HepG2 (cell line): ENCODE measurements around the gene ARID5B. TPM values are rescaled to one million over a fixed set of nuclear protein-coding genes. Genes with fewer than 3 reads are reported as not detected.

ENCODE experiments used
- ATAC-seq: fragments of 200-7000 bp; cut with Tn5 transposase; 3 replicates; pipeline ENCODE4 v1.9.1; 2020; ENCODE audit warnings: mild to moderate bottlenecking, moderate library complexity
- BruUV-seq: library from RNA; stranded (reverse); fragments of 400-500 nt; replicated peaks from 2 replicates; lab custom pipeline; 2021; lab: Mats Ljungman, UMichigan
- CTCF ChIA-PET: fragments of 300-600 bp; formaldehyde crosslinking; extraction: SDS; loops from one replicate; lab custom pipeline; 2021; ENCODE audit warnings: low total read pairs, inconsistent platforms, low intra/inter-chr PET ratio; lab: Yijun Ruan, JAX
- POLR2A ChIA-PET: fragments of 350-600 bp; sonication (Branson Sonifier 250); formaldehyde crosslinking; loops from one replicate; lab custom pipeline; 2020; ENCODE audit warnings: antibody characterized with exemption, inconsistent platforms; lab: Yijun Ruan, JAX
- DNase-seq: peaks from one replicate; pipeline ENCODE4 v3.0.0-alpha.2; 2015; ENCODE audit warnings: low spot score
- FAIRE-seq: peaks from 3 replicates; lab custom pipeline; 2011; peaks lifted over from hg19 to GRCh38; lab: Jason Lieb, UNC
- H2AFZ ChIP-seq: one replicate; pipeline ENCODE4 v1.6.1; 2011; ENCODE audit warnings: low read length, inconsistent platforms
- H3K27ac ChIP-seq: fragments of 300-600 bp; 3 replicates; pipeline ENCODE4 v1.8.0; 2011; ENCODE audit warnings: mixed run types, mild to moderate bottlenecking, mixed read lengths, low read length, inconsistent platforms; ENCODE audit not compliant: insufficient read depth; ENCODE audit errors: extremely low read length
- H3K27me3 ChIP-seq, 2 experiments: fragments of 200-600 bp in 1 of 2; 2 replicates in 1 of 2; 3 replicates in 1 of 2; pipeline versions ENCODE4 v1.6.0 to v1.8.0; 2011; ENCODE audit warnings: low read length in 2 of 2, mild to moderate bottlenecking in 2 of 2, moderate library complexity in 2 of 2, inconsistent platforms in 1 of 2; ENCODE audit not compliant: insufficient read depth in 2 of 2, control insufficient read depth in 1 of 2
- H3K36me3 ChIP-seq, 2 experiments: fragments of 200-600 bp in 1 of 2; replicated peaks in 1 of 2; 2 replicates in 1 of 2; 3 replicates in 1 of 2; pipeline versions ENCODE4 v1.5.1 to v1.8.0; 2011; ENCODE audit warnings: low read length in 2 of 2, inconsistent platforms in 1 of 2; ENCODE audit not compliant: insufficient read depth in 2 of 2, control insufficient read depth in 1 of 2
- H3K4me1 ChIP-seq: 2 replicates; pipeline ENCODE4 v1.5.1; 2012; ENCODE audit warnings: low read length, inconsistent platforms; ENCODE audit not compliant: insufficient read depth
- H3K4me2 ChIP-seq: 2 replicates; pipeline ENCODE4 v1.6.0; 2011; ENCODE audit warnings: low read depth, low read length, inconsistent platforms
- H3K4me3 ChIP-seq, 3 experiments: fragments of 200-600 bp in 1 of 3; sonication (generic), shearing (Covaris generic) in 1 of 3; replicated peaks in 1 of 3; 2 replicates each; pipeline ENCODE4 v1.5.1; 2011 to 2016; ENCODE audit warnings: low read length in 3 of 3, inconsistent platforms in 2 of 3, low read depth in 2 of 3, mild to moderate bottlenecking in 2 of 3, control low read depth in 1 of 3, mixed read lengths in 1 of 3; ENCODE audit not compliant: insufficient read depth in 1 of 3
- H3K79me2 ChIP-seq: one replicate; pipeline ENCODE4 v1.6.1; 2011; ENCODE audit warnings: low read length, inconsistent platforms; ENCODE audit not compliant: insufficient read depth
- H3K9ac ChIP-seq: 2 replicates; pipeline ENCODE4 v1.6.0; 2011; ENCODE audit warnings: mild to moderate bottlenecking, low read depth, low read length, inconsistent platforms; ENCODE audit not compliant: insufficient read depth
- H3K9me3 ChIP-seq: 2 replicates; pipeline ENCODE4 v1.5.1; 2012; ENCODE audit warnings: mild to moderate bottlenecking, low read length
- H4K20me1 ChIP-seq: 2 replicates; pipeline ENCODE4 v1.6.0; 2011; ENCODE audit warnings: inconsistent platforms, mild to moderate bottlenecking, low read length, moderate library complexity; ENCODE audit not compliant: insufficient read depth
- ELF3 ChIP-seq: IDR thresholded peaks from 2 replicates; pipeline ENCODE4 v1.6.1; 2016; ENCODE audit warnings: missing genetic modification reagents, missing compliant biosample characterization
- FOSL2 ChIP-seq: sonication (generic); formaldehyde crosslinking; IDR thresholded peaks from 2 replicates; pipeline ENCODE4 v1.4.0; 2020; ENCODE audit warnings: missing genetic modification reagents
- MXD4 ChIP-seq: IDR thresholded peaks from 2 replicates; pipeline ENCODE4 v1.6.1; 2016; ENCODE audit warnings: mild to moderate bottlenecking, missing biosample characterization, missing genetic modification reagents
- RARA ChIP-seq: IDR thresholded peaks from 2 replicates; pipeline ENCODE4 v1.6.1; 2016; ENCODE audit warnings: missing genetic modification reagents, missing compliant biosample characterization
- SMARCE1 ChIP-seq: fragments of 450-650 bp; IDR thresholded peaks from 2 replicates; pipeline ENCODE4 v1.6.1; 2017; ENCODE audit warnings: borderline replicate concordance
- ZNF354B ChIP-seq: sonication (generic); formaldehyde crosslinking; IDR thresholded peaks from 2 replicates; pipeline ENCODE4 v1.8.0; 2022; ENCODE audit warnings: mild to moderate bottlenecking, missing genetic modification reagents
- WGBS: methylation state at CpG from one replicate; pipeline ENCODE4 v1.1.6; 2017; ENCODE audit warnings: low lambda C conversion rate; 5-methylcytosine and 5-hydroxymethylcytosine counted together
- in situ Hi-C: cut with HindIII; loops from 2 replicates; pipeline ENCODE4 v1.10.0; 2017; ENCODE audit warnings: low pct_unique_long_range_greater_than_20kb; ENCODE audit not compliant: extremely low pct_ligation_motif_present
- intact Hi-C: fragments of 100-400 bp; cut with micrococcal nuclease; formaldehyde crosslinking; loops from one replicate; pipeline ENCODE4 v1.10.0; 2022; ENCODE audit not compliant: unreplicated experiment
- polyA plus RNA-seq, 8 experiments: library from polyadenylated mRNA; depleted of rRNA in 3 of 8; stranded (reverse) in 7 of 8; unstranded in 1 of 8; fragments of >200 nt; fragmentation: Illumina TruSeq in 4 of 8; extraction: Trizol in 4 of 8; gene quantifications; 2 replicates each; pipeline versions ENCODE4 v1.2.1 to v1.2.3, GENCODE V29; 2011 to 2016; ENCODE audit warnings: low read depth in 4 of 8, missing spikeins in 1 of 8, mixed read lengths in 1 of 8; ENCODE audit not compliant: insufficient read depth in 1 of 8
- total RNA-seq, 5 experiments: library from RNA; depleted of rRNA; stranded (reverse); fragments of >200 nt; fragmentation: Illumina TruSeq; extraction: Trizol; gene quantifications; 2 replicates each; pipeline ENCODE4 v1.2.3, GENCODE V29; 2016; ENCODE audit warnings: low read depth in 1 of 5

The ARID5B gene
- total and polyA plus RNA-seq, 2 of the 13 experiments (the other 11 are each of a cell fraction or from before 2014, with no cell fraction given) = 6.2 to 21.1 TPM

DNA sequence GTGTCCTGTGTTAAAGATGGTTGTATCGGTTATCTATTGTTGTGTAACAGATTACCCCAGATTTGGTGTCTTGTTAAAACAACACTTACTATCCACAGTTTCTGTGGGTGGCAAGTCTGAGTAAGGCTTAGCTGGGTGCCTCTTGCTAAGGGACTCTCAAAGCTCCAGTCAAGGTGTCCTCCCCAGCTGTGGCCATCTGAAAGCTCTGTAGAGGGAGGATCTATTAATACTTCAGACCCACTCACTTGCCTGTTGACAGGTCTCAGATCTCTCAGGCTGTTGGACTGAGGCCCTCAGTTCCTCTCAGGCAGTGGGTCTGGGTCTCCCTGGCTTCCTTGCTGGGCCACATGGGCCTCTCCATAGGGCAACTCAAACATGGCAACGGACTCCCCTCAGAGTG is 19.6 kb downstream of the ARID5B start:
- Histone ChIP-seq H3K79me2 (peaks cover 33% of the 10 kb centered on the region), H3K27me3 (no peaks in the 10 kb centered on the region), H3K9me3 (peaks cover 11% of the 10 kb centered on the region), H3K4me3 (no peak overlapping the region), H3K4me1 (peaks cover 40% of the 10 kb centered on the region), H2AFZ (no peak overlapping the region), H3K36me3 (peaks cover 3 to 5% of the 10 kb centered on the region in 2 experiments), H3K9ac (no peak overlapping the region), H3K4me2 (no peak overlapping the region), H4K20me1 (peaks cover 5% of the 10 kb centered on the region), H3K27ac (no peak overlapping the region)
- no TSS peak for BruUV-seq
- ChIA-PET CTCF (no interaction called here), POLR2A (no interaction called here)
- TF ChIP-seq ELF3 (no peak), ZNF354B (CRISPR knock-in tag) (no peak), RARA (CRISPR knock-in tag) (no peak)
- DNase-seq (no peak), FAIRE-seq (no peak), ATAC-seq (no peak; the same call in 2 of the 3 replicates)
- in situ Hi-C loops (no loop called here), intact Hi-C loops (no loop called here)
- 100% methylated on average over 2 of the region's 2 CpGs for WGBS

DNA sequence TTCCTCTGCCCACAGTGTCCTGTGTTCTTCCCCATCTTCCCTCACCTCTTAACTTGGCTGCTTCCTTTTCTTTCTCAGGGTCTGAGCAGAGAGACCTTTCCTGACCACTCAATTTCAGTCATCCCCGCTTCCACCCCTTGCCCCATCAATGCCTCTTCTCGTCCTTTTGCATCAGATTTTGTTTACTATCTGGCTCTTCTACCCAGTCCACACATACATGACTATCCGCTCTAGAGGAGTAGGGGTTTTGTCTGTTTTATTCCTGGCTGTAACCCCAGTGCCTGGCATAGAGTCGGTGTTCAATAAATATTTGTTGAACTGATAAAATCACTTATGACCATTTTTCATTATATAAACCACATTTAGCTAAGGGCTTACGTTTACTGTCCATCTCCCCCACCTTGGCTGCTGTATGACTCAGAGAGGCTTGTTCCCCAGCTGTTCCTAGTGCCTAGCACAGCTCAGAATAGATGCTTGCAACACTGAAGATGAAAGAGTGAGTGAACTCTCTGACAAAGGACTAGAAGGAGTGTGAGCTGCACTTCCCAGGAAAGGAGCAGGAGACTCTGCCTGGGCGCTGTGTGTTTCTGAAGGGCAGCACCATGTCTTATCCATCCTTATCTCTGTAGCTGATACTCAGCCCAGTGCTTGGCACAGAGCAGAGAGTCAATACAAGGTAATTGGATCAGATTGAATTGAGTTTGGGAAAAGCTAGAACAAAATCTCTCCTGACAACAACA is 21.9 kb downstream of the ARID5B start:
- H3K4me1 ChIP-seq = peaks cover 23% of the 10 kb centered on the region
- DNase-seq (peak; percentile 16), ATAC-seq (peak; percentile 43; the same call in 1 of the 3 replicates), FAIRE-seq (no peak)
- H2AFZ ChIP-seq = no peak overlapping the region
- no peaks in the 10 kb centered on the region for H3K27me3 ChIP-seq
- TF ChIP-seq FOSL2 (CRISPR knock-in tag) (peak; percentile 83), MXD4 (CRISPR knock-in tag) (no peak), SMARCE1 (no peak)
- H3K79me2 ChIP-seq = peaks cover 24% of the 10 kb centered on the region
- peaks cover 5% of the 10 kb centered on the region for H4K20me1 ChIP-seq
- ChIA-PET POLR2A (interaction anchor here (1.4 kb wide), 1 partner anchor 41 kb away, joined by 6 read pairs; no protein-coding TSS in a partner anchor), CTCF (no interaction called here)
- peaks cover 3 to 5% of the 10 kb centered on the region in 2 experiments for H3K36me3 ChIP-seq
- intact Hi-C loops = no loop called here
- H3K4me2 ChIP-seq = no peak overlapping the region
- H3K27ac ChIP-seq = no peak overlapping the region
- peaks cover 1% of the 10 kb centered on the region; the same call in 1 of the 2 replicates for H3K9me3 ChIP-seq
- in situ Hi-C loops = no loop called here
- BruUV-seq = no TSS peak
- no peak overlapping the region for H3K4me3 ChIP-seq
- no peak overlapping the region for H3K9ac ChIP-seq
- WGBS = 78% methylated on average over 6 of the region's 6 CpGs
